ENCODE measurements around the gene RAB1B.

DNA sequence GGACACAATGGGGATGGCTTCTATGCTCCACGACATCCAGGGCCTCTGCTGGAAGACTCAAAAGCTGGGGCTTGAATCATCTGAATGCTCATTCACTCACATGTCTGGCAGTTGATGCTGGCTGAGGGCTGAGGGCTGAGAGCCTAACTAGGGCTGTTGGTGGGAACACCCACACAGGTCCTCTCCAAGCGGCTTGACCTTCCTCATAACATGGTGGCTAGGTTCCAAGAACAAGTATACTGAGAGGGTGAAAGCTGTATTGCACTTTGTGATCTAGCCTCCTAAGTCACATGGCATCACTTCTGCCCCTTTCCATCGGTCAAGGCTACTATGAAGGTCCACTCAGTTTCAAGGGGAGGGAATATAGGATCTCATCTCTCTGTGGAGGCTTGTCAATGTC, 30.7 kb downstream of the RAB1B start:
- TF ChIP-seq, protein P1, sequence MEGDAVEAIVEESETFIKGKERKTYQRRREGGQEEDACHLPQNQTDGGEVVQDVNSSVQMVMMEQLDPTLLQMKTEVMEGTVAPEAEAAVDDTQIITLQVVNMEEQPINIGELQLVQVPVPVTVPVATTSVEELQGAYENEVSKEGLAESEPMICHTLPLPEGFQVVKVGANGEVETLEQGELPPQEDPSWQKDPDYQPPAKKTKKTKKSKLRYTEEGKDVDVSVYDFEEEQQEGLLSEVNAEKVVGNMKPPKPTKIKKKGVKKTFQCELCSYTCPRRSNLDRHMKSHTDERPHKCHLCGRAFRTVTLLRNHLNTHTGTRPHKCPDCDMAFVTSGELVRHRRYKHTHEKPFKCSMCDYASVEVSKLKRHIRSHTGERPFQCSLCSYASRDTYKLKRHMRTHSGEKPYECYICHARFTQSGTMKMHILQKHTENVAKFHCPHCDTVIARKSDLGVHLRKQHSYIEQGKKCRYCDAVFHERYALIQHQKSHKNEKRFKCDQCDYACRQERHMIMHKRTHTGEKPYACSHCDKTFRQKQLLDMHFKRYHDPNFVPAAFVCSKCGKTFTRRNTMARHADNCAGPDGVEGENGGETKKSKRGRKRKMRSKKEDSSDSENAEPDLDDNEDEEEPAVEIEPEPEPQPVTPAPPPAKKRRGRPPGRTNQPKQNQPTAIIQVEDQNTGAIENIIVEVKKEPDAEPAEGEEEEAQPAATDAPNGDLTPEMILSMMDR (IDR thresholded peaks at IDR 0.05 in 4 of 5, conservative IDR thresholded peaks at IDR 0.05 in 1 of 5), result no peak
- no peak for TF ChIP-seq POLR2A (IDR thresholded peaks at IDR 0.05)
